Tibial artery (tissue), 4 donors: Measurements from ENCODE around the gene TPM1.
"Not testable (repeated sequence)": the region's sequence is repeated elsewhere in the genome, so short reads cannot be mapped to it uniquely, and the experiment has no call there.

Experiments used
- DNase-seq, 2 donors: peaks; one replicate each; pipeline ENCODE4 v3.0.0-alpha.2; 2019
- H3K27ac ChIP-seq, 2 donors: fragments of 200-600 bp; sonication (generic) in 1 of 2; 1 replicate in 1 of 2; 2 replicates in 1 of 2; pipeline ENCODE4 v1.5.1; 2018 to 2019; ENCODE audit warnings: mild to moderate bottlenecking in 1 of 2
- H3K27me3 ChIP-seq, 2 donors: fragments of 200-600 bp; sonication (generic) in 1 of 2; one replicate each; pipeline versions ENCODE4 v1.5.1 to v1.6.0; 2016 to 2019
- H3K36me3 ChIP-seq, 3 donors: fragments of 200-600 bp; sonication (generic) in 2 of 3; one replicate each; pipeline ENCODE4 v1.5.1; 2016 to 2019; ENCODE audit warnings: mild to moderate bottlenecking in 2 of 3
- H3K4me1 ChIP-seq, 4 donors: fragments of 200-600 bp; sonication (generic) in 2 of 4; 1 replicate in 3 of 4; 2 replicates in 1 of 4; pipeline ENCODE4 v1.5.1; 2016 to 2019
- H3K4me3 ChIP-seq, 2 donors: fragments of 200-600 bp; sonication (generic) in 1 of 2; 1 replicate in 1 of 2; 2 replicates in 1 of 2; pipeline ENCODE4 v1.5.1; 2018 to 2019; ENCODE audit warnings: mild to moderate bottlenecking in 2 of 2
- H3K9me3 ChIP-seq, 3 donors: fragments of 200-600 bp; sonication (generic) in 1 of 3; one replicate each; pipeline ENCODE4 v1.5.1; 2016 to 2019
- intact Hi-C: fragments of 100-400 bp; cut with DNase I; formaldehyde crosslinking; loops from one replicate; pipeline ENCODE4 v1.15.0; 2023; ENCODE audit warnings: low total_unique reads
- TF ChIP-seq, protein P1 (sequence below), 2 experiments: fragments of 200-600 bp in 1 of 2; fragments of 450-650 bp in 1 of 2; IDR thresholded peaks; one replicate each; pipeline ENCODE4 v1.5.1; 2017 to 2019; ENCODE audit warnings: antibody characterized with exemption in 2 of 2, mild to moderate bottlenecking in 1 of 2, moderate library complexity in 1 of 2

Gene TPM1

DNA sequence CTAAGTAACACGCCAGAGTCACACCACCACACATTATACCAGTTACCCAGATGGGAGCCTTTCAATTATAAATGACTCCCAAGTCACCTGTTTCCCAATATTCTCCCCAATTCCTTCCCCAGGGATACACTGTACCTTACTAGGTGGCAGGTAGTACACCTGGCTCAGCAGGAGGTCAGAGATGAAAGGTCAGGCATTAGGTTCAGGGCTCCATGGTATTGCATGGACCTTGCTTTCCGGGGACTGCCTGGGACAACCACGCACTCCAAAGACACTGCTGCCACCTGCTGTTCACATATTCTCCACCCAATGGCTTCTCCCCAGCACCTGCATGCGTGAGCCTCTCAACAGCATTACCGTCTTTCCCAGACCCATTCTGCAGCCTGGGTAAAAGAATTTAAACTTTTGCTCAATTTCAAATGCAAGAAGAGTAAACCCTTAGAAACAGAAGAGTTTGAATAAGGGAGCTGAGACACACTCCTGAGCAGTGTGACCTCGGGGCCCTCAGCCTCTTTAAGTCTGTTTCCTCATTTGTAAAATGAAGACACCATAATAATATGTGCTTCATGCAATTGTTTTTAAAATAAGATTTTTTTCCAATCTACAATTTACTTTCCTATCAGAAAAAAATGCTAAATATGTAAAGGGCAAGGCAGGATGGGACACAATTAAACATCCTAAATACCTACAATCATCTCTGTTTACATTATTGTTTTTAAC, 51.1 kb downstream of the TPM1 start:
- Histone ChIP-seq H3K4me3 (no peak overlapping the region), H3K4me1 (peaks cover 0 to 22% (median 9%) of the 10 kb centered on the region in 4 donors), H3K9me3 (no peaks in the 10 kb centered on the region), H3K27ac (no peak overlapping the region), H3K27me3 (no peaks in the 10 kb centered on the region), H3K36me3 (no peaks in the 10 kb centered on the region)
- TF ChIP-seq, protein P1, sequence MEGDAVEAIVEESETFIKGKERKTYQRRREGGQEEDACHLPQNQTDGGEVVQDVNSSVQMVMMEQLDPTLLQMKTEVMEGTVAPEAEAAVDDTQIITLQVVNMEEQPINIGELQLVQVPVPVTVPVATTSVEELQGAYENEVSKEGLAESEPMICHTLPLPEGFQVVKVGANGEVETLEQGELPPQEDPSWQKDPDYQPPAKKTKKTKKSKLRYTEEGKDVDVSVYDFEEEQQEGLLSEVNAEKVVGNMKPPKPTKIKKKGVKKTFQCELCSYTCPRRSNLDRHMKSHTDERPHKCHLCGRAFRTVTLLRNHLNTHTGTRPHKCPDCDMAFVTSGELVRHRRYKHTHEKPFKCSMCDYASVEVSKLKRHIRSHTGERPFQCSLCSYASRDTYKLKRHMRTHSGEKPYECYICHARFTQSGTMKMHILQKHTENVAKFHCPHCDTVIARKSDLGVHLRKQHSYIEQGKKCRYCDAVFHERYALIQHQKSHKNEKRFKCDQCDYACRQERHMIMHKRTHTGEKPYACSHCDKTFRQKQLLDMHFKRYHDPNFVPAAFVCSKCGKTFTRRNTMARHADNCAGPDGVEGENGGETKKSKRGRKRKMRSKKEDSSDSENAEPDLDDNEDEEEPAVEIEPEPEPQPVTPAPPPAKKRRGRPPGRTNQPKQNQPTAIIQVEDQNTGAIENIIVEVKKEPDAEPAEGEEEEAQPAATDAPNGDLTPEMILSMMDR (IDR thresholded peaks at IDR 0.05), result peak; percentile 85 to 89
- peak; percentile 85 to 86 for DNase-seq
- intact Hi-C loops, result loop anchor here (5.0 kb wide), 2 partner anchors 46 to 311 kb away; no protein-coding TSS in a partner anchor

DNA sequence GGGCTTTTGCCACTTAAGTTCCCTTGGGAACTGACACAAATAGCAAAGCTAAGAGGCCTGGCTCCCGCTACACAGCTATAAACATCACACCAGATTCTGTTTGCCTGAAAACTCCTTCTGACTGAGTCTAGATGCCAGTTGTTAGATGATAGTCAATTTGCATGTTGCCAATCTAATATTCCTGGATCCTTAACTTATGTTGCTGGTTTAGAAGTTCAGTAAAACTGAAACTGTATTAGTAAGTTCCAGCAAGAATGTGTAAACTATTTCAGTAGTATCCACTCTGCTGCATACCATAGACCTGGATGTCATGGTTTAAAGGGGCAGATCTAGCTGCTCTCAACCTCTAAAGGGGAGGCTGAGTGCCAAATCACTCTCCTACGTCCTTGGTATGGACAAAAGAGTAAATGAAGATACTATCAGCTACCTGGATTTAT, 52.0 kb downstream of the TPM1 start:
- intact Hi-C loops, result loop anchor here (5.0 kb wide), 2 partner anchors 47 to 312 kb away; no protein-coding TSS in a partner anchor
- Histone ChIP-seq H3K4me1 (peaks cover 0 to 15% (median 6%) of the 10 kb centered on the region in 4 donors), H3K4me3 (no peak overlapping the region), H3K36me3 (no peaks in the 10 kb centered on the region), H3K27ac (peak overlapping the region; percentile 32 to 37), H3K9me3 (no peaks in the 10 kb centered on the region), H3K27me3 (no peaks in the 10 kb centered on the region)
- TF ChIP-seq, protein P1 (IDR thresholded peaks at IDR 0.05), result no peak
- no peak for DNase-seq

DNA sequence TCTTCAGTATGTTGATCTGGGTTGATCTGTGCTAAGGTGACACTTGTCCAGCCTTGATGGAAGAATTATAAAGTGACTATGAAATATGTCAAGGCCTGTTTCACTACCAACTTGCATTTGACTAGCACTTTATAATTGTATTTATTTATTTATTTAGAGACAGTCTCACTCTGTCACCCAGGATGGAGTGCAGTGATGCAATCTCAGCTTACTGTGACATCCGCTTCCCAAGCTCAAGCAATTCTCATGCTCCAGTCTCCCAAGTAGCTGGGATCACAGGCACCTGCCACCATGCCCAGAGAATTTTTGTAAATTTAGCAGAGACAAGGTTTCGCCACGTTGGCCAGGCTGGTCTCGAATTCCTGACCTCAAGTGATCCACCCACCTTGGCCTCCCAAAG, 53.6 kb downstream of the TPM1 start:
- H3K36me3 ChIP-seq, result no peaks in the 10 kb centered on the region
- no peaks in the 10 kb centered on the region for H3K27me3 ChIP-seq
- TF ChIP-seq, protein P1 (IDR thresholded peaks at IDR 0.05), result no peak
- H3K4me3 ChIP-seq, result no peak overlapping the region
- peaks cover 0 to 12% (median 6%) of the 10 kb centered on the region in 4 donors for H3K4me1 ChIP-seq
- no peaks in the 10 kb centered on the region for H3K9me3 ChIP-seq
- intact Hi-C loops, result no loop called here
- no peak overlapping the region for H3K27ac ChIP-seq
- DNase-seq, result no peak

DNA sequence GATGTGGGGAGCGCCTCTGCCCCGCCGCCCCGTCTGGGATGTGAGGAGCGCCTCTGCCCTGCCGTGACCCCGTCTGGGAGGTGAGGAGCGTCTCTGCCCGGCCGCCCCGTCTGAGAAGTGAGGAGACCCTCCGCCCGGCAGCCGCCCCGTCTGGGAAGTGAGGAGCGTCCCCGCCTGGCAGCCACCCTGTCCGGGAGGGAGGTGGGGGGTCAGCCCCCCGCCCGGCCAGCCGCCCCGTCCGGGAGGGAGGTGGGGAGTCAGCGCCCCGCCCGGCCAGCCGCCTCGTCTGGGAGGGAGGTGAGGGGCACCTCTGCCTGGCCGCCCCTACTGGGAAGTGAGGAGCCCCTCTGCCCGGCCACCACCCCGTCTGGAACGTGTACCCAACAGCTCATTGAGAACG, 56.4 kb downstream of the TPM1 start:
- H3K36me3 ChIP-seq, H3K4me3 ChIP-seq, intact Hi-C loops, DNase-seq, H3K9me3 ChIP-seq, H3K27me3 ChIP-seq, H3K4me1 ChIP-seq, H3K27ac ChIP-seq: not testable (repeated sequence)

DNA sequence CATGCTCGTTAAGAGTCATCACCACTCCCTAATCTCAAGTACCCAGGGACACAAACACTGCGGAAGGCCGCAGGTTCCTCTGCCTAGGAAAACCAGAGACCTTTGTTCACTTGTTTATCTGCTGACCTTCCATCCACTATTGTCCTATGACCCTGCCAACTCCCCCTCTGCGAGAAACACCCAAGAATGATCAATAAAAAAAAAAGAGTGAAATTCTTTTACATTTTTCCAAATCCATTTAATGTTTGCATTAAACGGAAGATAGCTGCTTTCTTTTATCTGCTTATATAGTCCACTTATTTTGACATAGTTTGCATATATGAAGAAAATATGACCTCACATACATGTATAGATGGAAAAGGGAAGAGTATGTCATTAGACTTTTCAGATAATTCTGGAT, 57.0 kb downstream of the TPM1 start:
- H3K36me3 ChIP-seq, H3K27ac ChIP-seq, H3K9me3 ChIP-seq, H3K4me3 ChIP-seq, H3K4me1 ChIP-seq, H3K27me3 ChIP-seq, intact Hi-C loops, DNase-seq: not testable (repeated sequence)

DNA sequence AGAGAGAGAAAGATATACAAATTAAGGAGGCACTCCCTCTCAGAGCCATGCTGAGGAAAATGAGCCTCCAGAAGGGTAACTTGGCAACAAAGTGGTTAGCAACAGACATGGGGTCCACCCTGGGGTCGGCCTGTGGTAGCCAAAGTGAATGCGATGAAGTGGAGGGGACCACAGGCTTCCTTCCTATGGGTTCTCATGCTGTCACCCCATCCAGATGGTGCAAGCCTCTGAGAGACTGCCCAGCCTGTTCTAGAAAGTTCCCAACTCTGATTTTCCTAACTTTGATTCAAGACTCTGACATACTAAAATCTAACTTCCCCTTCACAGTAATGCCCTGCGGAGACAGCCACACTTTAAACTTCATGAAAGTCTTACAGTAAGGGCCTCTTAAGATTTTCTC, 60.9 kb downstream of the TPM1 start:
- intact Hi-C loops, result no loop called here
- H3K27ac ChIP-seq, result no peak overlapping the region

More for the DNA sequence above, 60.9 kb downstream of the TPM1 start:
- Histone ChIP-seq H3K36me3 (no peaks in the 10 kb centered on the region), H3K27me3 (no peaks in the 10 kb centered on the region), H3K9me3 (no peaks in the 10 kb centered on the region), H3K4me3 (no peak overlapping the region), H3K4me1 (peaks cover 0 to 22% (median 4%) of the 10 kb centered on the region in 4 donors)
- TF ChIP-seq, protein P1 (IDR thresholded peaks at IDR 0.05), result no peak
- no peak for DNase-seq
